GM18499 (cell line): ENCODE measurements around the gene CRISPLD2.
"Not testable (repeated sequence)": the region's sequence is repeated elsewhere in the genome, so short reads cannot be mapped to it uniquely, and the experiment has no call there.

Source experiments
- ATAC-seq: cut with Tn5 transposase; IDR thresholded peaks from one replicate; pipeline ENCODE4 v1.9.1; 2021; ENCODE audit warnings: moderate number of reproducible peaks; ENCODE audit not compliant: insufficient read depth, unreplicated experiment

Gene CRISPLD2

DNA sequence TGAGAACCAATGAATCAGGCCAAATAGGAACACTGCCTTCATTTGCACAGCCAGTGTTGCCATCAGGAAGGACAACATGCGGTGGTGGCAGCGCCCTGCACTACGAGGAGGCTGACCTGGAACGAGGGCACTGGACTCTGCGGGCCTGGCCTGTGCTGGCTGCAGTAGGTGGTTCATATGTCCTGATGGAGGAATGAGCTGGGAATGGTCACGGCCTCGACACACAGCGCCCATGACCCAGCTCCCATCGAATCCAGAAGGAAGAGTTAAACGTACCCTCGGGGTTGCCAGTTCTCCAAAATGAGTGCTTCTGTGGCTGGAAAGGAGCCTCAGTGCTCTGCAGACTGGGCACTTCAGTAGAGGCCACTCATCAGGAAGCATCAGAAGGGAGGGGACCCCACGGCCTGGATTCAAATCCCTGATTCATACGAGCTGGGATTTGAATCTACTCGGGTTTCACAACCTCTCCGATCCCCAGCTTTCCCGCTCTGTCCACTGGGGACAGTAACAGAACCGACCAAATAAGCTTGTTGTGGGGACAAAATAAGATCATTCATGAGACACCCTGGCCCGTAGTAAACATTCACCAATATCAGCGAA is 106.1 kb downstream of the CRISPLD2 start:
- no peak for ATAC-seq

DNA sequence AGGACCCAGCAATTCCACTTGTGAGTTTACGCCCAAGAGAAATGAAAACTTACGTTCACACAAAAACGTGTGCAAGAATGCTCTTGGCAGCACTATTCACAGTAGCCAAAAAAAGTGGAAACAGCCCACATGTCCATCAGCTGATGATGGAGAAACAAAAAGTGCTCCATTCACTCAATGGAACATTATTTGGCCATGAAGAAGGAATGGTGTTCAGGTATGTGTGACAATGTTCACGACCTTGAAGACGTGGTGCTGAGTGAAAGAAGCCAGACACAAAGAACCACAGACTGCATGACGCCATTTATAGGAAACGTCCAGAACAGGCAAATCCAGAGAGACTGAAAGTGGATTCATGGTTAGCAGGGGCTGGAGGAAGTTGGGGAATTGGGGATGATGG is 106.7 kb downstream of the CRISPLD2 start:
- no peak for ATAC-seq

DNA sequence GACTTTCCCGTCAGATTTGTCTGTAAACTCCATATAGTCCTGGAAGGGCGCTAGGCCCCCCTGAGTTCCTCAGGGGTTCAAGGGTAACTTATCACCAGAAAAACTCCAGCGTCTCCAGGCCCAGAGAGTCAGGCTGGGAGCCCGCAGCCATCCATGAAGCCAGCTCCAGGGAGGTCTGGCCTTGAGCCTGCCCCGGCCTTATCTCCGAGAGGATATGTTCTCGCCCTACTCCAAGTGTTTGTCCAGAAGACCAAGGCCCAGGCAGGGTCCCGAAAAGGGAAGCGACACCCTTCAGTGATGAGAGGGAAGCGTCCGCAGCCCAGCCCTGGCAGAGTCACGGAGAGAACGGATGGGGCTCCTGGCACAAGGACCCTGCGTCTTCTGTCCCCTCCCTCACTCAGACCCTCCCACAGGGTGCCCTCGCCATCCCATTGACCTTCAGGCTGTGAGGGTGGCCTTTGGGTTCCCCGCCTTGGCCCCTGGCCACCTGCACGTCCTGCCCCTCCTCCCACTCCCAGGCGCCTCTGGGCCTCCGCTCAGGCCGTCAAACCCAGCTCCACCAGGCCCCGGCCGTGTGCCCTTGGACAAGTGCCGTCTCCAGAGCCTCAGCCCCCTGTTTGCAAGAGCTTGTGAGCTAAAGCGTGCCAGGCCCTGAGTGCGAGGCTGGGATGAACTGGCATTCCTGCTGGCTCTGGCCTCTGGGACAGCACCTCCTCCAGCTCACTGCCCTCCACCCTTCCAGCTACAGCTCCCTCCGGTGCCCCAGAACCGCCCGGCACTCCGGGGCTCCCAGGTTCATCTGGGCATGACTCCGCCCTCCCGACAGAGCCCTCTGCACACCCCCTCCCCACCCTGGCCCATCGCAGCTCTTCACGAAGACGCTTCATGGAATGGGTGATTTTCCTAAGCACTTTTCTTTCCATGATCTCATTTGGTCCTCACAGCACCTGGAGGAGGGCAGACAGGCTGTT is 108.1 kb downstream of the CRISPLD2 start:
- ATAC-seq, result no peak

DNA sequence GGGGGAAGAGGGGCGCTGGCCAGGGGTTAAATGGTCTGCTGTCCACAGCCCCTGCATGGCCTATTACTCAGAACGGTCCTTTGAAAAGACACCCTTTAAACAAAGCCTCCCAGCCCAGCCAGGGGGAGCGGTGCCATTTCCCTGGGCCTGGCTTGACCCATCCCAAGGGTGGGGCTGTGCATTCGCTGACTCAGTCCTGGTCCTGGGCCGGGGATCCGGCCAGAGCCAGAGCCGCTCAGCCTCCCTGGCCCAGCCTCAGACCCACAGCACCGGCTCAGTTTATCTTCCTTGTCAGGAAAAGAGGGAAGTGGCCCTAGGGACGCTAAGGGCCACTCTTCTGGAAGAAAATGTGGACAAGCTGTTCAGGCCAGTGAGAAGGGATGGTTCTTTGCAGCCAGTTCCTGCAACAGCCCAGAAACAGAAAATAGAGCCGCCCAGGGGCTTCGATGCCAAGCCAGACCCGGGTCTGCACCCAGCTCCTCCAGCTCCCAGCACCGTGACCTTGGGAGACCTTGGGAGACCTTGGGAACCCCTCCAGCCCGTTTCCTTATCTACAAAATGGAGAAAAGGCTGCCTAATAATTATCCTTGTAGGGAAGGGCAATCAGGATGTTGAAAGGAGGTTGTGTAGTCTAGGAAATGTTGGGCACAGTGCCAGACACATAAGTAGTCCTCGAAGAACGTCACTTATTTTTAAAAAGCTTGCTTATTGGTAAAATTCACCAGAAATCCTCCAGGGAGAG is 109.1 kb downstream of the CRISPLD2 start:
- no peak for ATAC-seq

DNA sequence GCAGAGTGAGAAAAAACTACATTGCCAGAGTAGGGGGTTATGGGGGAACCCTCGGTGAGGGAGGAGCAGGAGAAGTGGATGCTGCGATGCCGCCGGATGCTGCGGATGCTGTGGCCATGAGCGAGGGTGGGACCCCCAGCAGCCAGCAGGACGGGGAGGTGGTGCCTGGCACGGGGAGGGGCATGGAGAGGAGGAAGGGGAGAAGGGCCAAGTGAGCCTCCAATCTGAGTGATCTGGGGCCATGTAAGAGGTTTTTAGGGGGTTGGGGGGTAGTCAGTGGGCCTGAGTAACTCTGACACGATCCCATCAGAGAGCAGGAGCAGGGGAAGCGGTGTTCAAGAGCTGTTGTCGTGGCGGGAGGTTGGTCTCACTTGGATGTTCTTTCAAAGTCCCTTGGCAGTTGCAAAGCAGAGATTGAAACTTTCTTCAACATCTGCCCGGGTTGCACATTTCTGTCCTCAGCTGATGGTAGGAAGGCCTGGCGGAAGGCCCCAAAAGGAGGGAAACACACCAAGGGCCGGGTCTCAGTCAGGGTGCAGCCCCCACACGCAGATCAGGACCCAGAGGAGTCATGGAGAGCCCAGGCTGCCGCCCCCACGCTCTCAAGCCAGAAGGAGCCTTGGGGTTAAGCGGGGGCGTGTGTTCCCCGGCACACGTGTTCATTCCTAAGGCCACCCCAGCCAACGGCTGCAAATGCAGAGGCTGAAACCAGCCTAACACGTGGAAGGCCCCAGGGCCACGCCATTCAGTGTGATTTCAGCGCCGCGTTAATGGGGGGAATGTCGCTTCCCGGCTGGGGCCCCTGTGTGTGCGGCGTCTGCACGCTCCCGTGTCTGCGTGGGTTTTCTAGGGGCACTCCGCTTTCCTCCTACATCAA is 109.9 kb downstream of the CRISPLD2 start:
- no peak for ATAC-seq

DNA sequence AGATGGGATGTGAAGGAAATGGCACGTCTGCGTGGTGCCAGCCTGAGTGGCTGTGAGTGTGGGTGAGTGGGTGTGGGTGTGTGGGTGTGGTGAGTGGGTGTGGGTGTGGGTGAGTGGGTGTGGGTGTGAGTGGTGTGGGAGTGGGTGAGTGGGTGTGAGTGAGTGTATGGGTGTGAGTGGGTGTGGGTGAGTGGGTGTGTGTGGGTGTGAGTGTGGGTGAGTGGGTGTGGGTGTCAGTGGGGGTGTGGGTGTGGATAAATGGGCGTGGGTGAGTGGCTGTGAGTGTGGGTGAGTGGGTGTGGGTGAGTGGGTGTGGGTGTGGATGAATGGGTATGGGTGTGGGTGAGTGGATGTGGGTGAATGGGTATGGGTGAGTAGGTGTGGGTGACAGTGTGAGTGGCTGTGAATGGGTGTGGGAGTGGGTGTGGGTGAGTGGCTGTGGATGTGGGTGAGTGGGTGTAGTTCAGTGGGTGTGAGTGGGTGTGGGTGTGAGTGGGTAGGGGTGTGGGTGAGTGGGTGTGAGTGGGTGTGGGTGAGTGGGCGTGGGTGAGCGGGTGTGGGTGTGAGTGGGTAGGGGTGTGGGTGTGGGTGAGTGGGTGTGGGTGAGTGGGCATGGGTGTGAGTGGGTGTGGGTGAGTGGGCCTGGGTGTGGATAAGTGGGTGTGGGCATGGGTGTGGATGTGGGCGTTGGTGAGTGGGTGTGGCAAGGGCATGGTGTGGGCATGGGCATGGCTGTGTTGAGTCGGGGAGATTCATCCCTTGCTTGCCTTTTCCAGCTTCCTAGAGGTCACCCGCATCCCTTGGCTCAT is 110.7 kb downstream of the CRISPLD2 start:
- ATAC-seq, result no peak

DNA sequence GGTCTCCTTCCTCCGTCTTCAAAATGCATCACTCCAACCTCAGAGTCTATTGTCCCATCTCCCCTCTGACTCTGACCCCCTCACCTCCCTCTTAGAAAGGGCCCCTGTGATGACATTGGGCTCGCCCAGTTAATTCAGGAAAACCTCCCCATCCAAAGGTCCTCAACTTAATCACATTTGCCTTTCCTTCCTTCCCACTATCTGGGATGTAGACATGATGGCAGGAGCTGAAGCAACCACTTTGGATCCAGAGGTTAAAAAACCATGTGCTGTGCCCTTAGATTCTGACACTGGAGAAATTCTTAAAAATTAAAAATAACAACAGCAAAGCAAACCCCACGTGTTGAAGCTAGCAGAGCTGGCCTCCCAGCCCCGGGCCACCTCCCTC is 111.3 kb downstream of the CRISPLD2 start:
- no peak for ATAC-seq

DNA sequence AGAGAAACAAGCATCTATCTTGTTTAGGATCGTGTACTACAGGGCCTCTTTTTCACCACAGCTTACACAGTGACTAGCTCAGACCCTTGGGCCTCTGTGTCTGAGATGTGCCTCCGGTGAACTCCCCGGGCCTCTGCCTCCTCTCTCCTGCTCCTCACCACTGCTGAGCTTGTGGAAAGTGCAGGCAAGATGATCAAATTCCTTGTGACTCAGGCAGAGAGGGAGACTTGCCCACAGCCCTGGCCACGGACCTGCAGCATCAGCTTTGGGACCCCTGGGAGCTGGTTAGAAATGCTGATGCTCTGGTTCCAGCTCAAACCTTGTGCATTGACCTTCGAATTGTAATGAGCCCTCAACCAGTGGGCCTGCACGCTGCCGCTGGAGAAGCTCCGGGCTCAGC is 111.7 kb downstream of the CRISPLD2 start:
- no peak for ATAC-seq

DNA sequence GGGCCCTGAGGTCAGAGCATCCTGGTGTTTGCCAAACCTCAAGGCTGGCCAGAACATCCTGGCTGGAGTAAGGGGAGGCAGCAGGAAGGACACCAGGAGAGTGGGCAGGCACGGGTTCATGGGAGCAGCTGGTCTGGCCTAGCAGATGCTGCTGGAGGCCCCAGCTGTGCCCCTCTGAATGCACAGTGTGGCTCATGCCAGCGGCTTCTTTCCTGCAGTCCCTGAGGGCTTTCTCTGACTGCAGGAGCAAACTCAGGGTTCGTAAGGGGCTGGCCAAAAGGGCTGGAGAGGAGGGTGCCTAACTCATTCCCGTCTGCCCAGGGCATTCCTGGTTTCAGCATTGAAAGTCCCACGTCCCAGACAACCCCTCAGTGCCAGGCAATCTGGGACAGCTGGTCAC is 112.9 kb downstream of the CRISPLD2 start:
- ATAC-seq, result no peak

DNA sequence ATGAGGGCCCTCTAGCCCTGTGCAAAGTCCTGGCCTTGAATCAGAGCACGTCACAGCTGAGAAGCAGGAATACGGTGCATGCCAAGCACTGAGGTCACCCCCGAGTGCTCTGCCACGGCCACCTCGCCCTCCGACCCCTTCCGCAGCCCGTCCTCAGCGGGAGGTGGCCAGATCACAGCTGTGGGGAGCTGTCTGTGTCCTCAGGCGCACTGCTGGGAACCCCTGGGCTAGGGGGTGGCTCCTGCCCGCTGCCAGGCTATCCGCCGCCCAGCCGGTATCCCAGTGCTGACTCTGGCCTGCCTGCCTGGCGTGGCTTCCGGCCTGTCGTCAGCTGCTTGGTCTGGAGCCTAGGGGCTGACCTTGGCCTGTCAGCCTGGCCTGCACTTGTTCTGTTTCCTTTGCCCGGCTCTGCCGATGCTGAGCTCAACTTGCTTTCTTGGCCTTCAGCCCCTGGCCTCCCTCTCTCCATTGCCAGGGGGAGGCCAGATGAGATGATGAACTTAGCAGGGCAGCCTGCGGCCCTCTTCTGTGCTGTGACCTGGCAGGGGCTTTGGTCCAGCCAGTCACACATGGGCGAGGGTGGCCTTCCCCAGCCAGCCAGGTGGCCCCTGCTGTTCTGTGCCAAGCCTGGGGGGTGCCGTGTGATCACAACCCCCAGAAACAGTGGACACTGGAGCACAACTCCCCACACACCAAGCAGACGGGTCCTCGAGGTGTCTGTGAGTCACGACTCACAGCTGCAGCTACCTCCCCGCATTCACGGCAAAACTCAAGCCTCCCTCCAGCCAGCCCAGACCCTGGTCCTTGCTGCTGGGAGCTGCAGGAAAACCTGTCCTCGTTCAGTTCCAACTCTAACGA is 114.2 kb downstream of the CRISPLD2 start:
- no peak for ATAC-seq

DNA sequence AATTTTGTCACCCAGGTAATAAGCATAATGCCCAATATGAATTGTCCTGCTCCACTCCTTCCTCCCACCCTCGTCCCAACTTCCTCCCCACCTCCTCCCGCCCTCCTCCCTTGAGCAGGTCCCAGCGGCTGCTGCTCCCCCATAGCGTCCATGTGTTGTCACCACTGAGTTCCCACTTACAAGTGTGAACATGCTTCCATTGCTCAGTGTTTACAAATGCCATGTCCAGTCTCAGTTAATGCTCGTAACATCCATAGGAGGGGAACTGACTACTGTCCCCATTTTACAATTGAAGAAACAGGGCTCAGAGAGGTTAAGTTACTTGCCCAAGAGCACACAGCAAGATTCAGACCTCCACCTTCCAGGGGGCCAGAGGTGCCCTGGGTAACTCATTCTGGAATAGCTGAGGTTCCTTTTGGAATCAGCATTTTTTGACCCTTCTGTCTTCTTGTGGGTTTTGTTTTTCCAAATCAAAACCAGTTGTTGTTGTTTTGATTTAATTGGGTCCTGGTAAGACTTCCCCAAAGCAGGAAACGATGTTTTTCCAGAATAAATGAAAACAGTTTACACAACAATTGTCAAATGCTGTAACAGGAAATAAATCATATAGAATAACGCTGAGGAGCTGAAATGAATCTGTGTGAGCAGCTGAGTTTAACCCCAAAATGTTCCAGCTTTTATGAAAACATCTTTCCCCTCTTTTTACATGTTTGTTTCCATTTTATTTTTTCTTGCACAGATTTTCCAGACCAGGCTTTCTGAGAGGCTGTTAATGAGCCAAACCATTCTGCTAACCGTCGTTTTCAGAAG is 117.6 kb downstream of the CRISPLD2 start:
- no peak for ATAC-seq

DNA sequence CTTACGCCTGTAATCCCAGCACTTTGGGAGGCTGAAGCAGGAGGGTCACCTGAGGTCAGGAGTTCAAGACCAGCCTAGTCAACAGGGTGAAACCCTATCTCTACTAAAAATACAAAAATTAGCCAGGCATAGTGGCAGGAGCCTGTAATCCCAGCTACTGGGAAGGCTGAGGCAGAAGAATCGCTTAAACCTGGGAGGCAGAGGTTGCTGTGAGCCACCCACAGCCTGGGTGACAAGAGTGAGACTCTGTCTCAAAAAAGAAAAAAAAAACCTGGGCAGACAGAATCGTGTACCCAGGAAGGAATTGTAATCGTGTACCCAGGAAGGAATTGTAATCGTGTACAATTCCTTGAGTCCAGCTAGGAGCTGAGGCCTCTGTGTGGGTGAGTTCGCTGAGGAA is 118.8 kb downstream of the CRISPLD2 start:
- not testable (repeated sequence) for ATAC-seq

DNA sequence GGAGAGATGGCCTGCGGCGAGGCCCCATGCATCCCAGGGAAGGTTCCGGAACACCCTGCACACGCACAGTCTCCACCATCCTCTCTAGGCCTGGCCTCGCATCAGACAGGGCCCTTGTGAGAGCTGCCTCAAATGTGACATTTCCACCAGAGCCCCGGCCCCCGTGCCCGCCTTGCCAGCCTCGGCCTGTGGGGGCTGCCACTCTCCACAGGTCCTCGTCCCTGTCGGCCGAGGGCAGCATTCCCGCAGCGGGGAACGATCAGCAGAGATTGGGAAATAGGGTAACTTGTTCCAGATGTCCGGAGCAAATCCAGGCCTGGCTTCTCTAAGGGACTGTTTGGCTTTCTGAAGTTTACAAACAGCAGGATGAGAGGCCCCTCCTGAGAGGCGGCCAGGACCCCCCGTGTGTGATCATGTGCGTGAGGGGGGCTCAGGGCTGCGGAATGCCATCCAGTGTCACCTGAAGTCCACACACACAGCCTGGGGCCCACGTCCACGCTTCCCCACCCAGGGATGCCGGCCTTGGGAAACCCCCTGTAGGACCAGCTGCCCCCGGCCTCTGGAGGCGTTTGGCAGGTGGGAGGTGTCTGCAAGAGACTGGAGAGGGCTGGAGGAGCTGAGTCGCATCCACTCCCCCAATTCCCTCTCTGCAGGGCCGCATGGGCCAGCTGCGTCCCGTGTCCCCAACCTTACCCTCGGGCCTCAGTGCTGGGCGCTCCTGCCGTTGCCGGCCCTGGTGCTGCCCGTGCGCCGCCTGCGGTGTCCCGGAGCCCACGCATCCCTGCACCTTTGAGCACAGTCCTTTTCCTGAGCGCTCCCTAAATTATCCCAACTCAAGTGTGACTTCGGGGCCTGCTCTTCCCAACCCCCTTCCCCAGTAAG is 121.1 kb downstream of the CRISPLD2 start:
- ATAC-seq, result no peak

DNA sequence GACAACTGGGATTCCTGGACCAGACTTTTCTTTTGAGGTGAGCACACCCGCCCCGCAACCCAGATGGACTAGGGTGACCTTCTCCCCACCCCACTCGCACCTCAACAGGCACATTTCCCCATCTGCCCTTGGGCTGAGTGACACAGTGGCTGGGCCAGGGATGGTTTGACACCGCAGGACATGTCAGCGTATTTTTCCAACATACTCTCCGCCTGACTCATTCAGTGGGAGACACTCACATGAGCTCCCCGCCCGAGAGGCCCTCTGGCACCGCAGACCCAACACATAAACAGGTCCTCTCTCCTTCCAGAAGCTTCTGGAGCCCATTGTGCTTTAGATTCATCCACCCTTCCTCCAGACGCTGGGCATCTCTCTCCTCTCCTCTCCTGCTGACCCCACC is 122.1 kb downstream of the CRISPLD2 start:
- ATAC-seq, result no peak

DNA sequence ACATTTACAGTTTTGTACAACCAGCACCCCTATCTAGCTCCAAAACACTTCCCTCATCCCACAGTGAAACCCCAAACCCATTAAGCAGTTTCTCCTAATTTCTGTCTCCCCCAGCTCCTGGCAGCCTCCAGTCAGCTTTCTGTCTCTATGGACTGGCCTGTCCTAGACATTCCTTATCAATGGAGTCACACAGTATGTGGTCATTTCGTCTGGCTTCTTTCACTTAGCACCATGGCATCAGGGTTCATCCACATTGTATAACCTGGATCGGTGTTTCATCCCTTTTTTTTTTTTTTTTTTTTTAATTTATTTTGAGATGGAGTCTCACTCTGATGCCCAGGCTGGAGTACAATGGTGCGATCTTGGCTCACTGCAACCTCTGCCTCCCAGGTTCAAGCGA is 123.0 kb downstream of the CRISPLD2 start:
- ATAC-seq, result no peak

DNA sequence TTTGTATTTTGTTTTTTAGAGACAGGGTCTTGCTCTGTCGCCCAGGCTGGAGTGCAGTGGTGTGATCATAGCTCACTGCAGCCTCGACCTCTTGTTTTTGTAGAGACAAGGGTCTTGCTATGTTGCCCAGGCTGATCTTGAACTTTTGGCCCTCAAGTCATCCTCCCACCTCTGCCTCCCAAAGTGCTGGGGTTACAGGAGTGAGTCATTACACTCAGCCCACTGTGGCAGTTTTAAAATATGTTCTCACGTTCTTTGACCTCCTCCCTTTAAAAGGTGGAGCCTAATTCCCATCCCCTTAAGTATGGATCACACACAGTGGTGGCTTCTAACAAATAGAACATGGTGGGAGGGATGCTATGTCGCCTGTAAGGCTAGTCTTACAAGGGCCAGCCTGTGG is 123.8 kb downstream of the CRISPLD2 start:
- no peak for ATAC-seq

DNA sequence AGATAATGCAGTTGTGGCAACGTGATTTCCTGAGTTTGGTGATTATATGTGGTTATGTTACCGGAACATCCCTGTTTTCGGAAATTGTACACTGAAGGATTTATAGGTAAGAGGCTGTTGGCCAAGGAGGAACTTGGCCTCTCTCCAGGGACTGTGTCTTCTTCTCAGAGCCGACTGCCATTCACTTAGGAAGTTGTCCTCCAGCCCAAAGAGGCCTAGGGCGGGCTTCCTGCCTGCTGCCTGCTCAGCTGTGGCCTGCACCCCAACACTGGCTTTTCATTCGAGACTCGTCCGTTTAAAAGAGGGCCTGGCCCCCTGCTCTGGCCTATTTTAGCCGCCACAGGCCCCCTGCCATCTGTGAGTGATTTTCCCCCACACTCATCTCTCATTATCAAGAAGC is 127.2 kb downstream of the CRISPLD2 start:
- ATAC-seq, result no peak
